ENCODE measurements around the gene MTOR.

GRCh38 chr1:11156441-11156840 lies 105.9 kb downstream of the MTOR start:
- TF ChIP-seq POLR2A (IDR thresholded peaks at IDR 0.05) (no peak), CTCF (IDR thresholded peaks at IDR 0.05 in 8 of 11, conservative IDR thresholded peaks at IDR 0.05 in 3 of 11) (no peak), POLR2AphosphoS5 (IDR thresholded peaks at IDR 0.05) (no peak)

Measured in spleen (tissue), 7 donors.